Skin of body (tissue), 2 donors: ENCODE data around the gene LSM11. TPM values are rescaled to one million over a fixed set of nuclear protein-coding genes. Genes with fewer than 3 reads are reported as not detected.

Experiments
- DNase-seq: peaks from one replicate; lab custom pipeline; 2025; lab: John Stamatoyannopoulos, UW
- total RNA-seq: library from RNA; depleted of rRNA; stranded (reverse); fragments of >200 nt; gene quantifications from one replicate; pipeline ENCODE4 v1.2.3, GENCODE V29; 2014

The LSM11 gene
- total RNA-seq, 1 donor from 2014 or later, result 4.5 TPM

- no peak for DNase-seq
Measured at GRCh38 chr5:157732596-157733262, 10.8 kb upstream of the LSM11 start.

- no peak for DNase-seq
Measured at GRCh38 chr5:157734436-157734835, 9.1 kb upstream of the LSM11 start.

- no peak for DNase-seq
Measured at GRCh38 chr5:157735991-157736390, 7.5 kb upstream of the LSM11 start.

- DNase-seq, result no peak
Measured at GRCh38 chr5:157739388-157740228, 3.9 kb upstream of the LSM11 start.

GRCh38 chr5:157740229-157740610, 3.3 kb upstream of the LSM11 start:
- DNase-seq, result no peak

GRCh38 chr5:157741131-157741530, 2.4 kb upstream of the LSM11 start:
- no peak for DNase-seq

GRCh38 chr5:157744051-157745011, 819 bp downstream of the LSM11 start:
- no peak for DNase-seq

GRCh38 chr5:157745041-157745456, 1.5 kb downstream of the LSM11 start:
- DNase-seq, result no peak

GRCh38 chr5:157747173-157747740, 3.7 kb downstream of the LSM11 start:
- no peak for DNase-seq

- DNase-seq, result no peak
Measured at GRCh38 chr5:157747766-157748700, 4.5 kb downstream of the LSM11 start.

- no peak for DNase-seq
Measured at GRCh38 chr5:157748760-157749461, 5.4 kb downstream of the LSM11 start.

GRCh38 chr5:157749462-157749799, 5.9 kb downstream of the LSM11 start:
- DNase-seq, result no peak

GRCh38 chr5:157750320-157750719, 6.8 kb downstream of the LSM11 start:
- no peak for DNase-seq

GRCh38 chr5:157756122-157756521, 12.6 kb downstream of the LSM11 start:
- DNase-seq, result no peak

GRCh38 chr5:157758706-157759105, 15.2 kb downstream of the LSM11 start:
- DNase-seq, result no peak

GRCh38 chr5:157761690-157762621, 18.4 kb downstream of the LSM11 start:
- peak; percentile 29 for DNase-seq

- DNase-seq, result no peak
Measured at GRCh38 chr5:157764531-157764930, 21.0 kb downstream of the LSM11 start.

- DNase-seq, result no peak
Measured at GRCh38 chr5:157766442-157766841, 22.9 kb downstream of the LSM11 start.

- no peak for DNase-seq
Measured at GRCh38 chr5:157766902-157767301, 23.4 kb downstream of the LSM11 start.
